IPS-20b (cell line): ENCODE measurements around the gene CST3.

Experiments
- H3K27ac ChIP-seq: one replicate; pipeline ENCODE4 v1.5.1; 2013; ENCODE audit warnings: low read length
- H3K27me3 ChIP-seq: 2 replicates; pipeline ENCODE4 v1.6.1; 2013; ENCODE audit warnings: mild to moderate bottlenecking, low read length, inconsistent platforms; ENCODE audit not compliant: insufficient read depth
- H3K36me3 ChIP-seq: 2 replicates; pipeline ENCODE4 v1.6.1; 2013; ENCODE audit warnings: low read depth, mild to moderate bottlenecking, inconsistent platforms, low read length, moderate library complexity; ENCODE audit not compliant: insufficient read depth
- H3K4me1 ChIP-seq: 2 replicates; pipeline ENCODE4 v1.6.1; 2013; ENCODE audit warnings: mild to moderate bottlenecking, control low read depth, inconsistent platforms, low read length, moderate library complexity; ENCODE audit not compliant: insufficient read depth
- H3K4me3 ChIP-seq: 2 replicates; pipeline ENCODE4 v1.5.1; 2013; ENCODE audit warnings: mild to moderate bottlenecking, low read length, inconsistent platforms
- H3K9ac ChIP-seq: 2 replicates; pipeline ENCODE4 v1.6.1; 2013; ENCODE audit warnings: low read depth, mild to moderate bottlenecking, inconsistent platforms, low read length, moderate library complexity
- H3K9me3 ChIP-seq: 2 replicates; pipeline ENCODE4 v1.6.1; 2013; ENCODE audit warnings: mild to moderate bottlenecking, low read depth, low read length, inconsistent platforms; ENCODE audit not compliant: insufficient read depth

Gene CST3

DNA sequence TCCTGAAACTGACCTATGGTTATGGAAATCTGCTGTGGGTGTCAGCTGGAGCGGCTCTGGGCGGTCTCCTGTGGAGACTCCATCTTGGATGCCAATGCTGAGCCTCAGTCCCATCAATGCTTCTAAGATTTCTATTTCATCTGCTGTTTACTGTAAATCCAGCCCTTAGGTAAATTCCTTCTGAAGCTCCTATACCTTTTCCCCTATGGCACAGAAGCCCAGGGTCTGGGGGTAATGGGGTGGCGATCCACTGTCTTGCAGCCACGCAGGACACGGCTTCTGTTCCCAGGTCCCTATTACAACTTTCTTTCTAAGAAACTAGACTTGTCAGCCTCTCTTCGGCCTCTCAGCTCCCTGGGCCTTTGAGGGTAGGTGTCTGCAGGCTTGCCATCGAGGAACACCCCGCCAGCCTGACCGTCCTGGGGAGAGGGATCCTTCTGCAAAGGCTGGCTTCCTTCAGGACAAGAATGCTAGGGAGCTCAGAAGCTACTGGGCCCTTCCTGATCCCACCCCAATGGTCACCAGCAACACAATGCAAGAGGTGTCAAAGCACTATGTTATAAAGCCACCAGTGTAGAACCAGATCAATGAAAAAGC, 6.4 kb downstream of the CST3 start:
- H3K4me1 ChIP-seq: peaks cover 4% of the 10 kb centered on the region
- no peak overlapping the region for H3K9ac ChIP-seq
- peaks cover 5% of the 10 kb centered on the region for H3K27me3 ChIP-seq
- H3K27ac ChIP-seq: no peak overlapping the region
- no peak overlapping the region for H3K4me3 ChIP-seq
- H3K36me3 ChIP-seq: no peaks in the 10 kb centered on the region
- no peaks in the 10 kb centered on the region for H3K9me3 ChIP-seq

DNA sequence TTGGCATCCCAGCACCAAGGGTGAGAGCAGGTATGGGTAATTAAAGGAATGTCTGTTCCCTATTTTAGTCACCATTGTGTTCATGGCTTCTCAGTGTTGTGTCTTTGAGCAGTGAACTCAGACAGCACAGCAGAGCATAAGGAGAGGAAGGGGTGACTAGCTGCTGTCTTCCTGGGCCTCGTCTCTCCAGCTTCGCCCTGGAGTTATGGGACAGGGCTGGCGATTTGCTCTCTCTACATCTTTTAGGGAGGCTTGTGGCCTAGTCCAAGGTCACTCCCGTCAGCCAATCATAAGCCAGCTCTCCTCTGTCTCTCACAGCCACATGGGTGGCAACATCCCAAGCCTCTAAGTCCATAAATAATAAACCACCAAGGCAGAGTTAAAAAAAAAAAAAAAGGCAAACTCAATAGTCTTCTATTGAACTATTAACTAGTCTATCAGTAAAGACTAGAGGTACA, 7.3 kb downstream of the CST3 start:
- H3K9me3 ChIP-seq: no peaks in the 10 kb centered on the region
- no peak overlapping the region for H3K4me3 ChIP-seq
- H3K27ac ChIP-seq: no peak overlapping the region
- no peaks in the 10 kb centered on the region for H3K36me3 ChIP-seq
- H3K9ac ChIP-seq: no peak overlapping the region
- H3K27me3 ChIP-seq: no peaks in the 10 kb centered on the region
- peaks cover 4% of the 10 kb centered on the region for H3K4me1 ChIP-seq

DNA sequence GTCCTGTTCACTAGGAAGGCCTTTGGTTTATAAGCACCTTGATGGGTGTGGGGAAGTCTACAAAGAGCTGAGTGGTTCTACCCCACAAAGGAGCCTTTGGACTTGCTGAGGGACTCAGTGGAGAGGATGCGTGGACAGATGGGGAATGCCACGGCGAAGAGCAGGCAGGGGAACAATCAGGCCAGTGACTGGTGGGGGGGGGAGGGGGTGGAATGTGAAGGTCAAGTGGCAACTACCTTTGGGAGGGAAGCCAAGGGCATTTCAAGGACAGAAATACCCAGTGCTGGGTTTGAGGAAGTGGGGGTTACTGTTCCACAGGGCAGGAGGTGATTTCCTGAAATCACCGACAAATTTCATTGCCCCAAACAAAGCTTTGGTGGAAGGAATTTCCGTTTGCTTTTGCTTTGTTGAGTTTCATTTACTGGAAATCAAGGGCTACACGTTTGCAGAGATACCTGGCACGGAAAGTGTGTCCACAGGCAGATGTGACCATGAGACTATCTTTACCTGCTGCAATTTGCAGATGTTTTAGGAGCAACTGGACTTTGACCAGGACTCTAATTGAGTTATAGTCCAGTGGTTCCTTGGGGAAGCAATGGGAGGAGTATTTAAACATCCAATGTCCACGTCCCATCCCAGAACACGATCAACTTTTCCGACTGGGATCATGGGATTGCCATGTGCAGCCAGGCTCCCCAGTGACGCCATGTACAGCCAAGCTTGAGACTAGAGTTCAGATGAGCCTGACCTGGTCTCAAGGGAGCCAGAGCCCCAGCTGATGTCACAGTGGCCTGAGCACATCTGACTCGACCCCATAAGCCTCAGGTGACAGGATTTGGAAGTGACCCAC, 8.0 kb downstream of the CST3 start:
- Histone ChIP-seq H3K9ac (no peak overlapping the region), H3K36me3 (no peaks in the 10 kb centered on the region), H3K4me3 (no peak overlapping the region), H3K4me1 (peaks cover 4% of the 10 kb centered on the region), H3K27me3 (no peaks in the 10 kb centered on the region), H3K27ac (no peak overlapping the region), H3K9me3 (no peaks in the 10 kb centered on the region)

DNA sequence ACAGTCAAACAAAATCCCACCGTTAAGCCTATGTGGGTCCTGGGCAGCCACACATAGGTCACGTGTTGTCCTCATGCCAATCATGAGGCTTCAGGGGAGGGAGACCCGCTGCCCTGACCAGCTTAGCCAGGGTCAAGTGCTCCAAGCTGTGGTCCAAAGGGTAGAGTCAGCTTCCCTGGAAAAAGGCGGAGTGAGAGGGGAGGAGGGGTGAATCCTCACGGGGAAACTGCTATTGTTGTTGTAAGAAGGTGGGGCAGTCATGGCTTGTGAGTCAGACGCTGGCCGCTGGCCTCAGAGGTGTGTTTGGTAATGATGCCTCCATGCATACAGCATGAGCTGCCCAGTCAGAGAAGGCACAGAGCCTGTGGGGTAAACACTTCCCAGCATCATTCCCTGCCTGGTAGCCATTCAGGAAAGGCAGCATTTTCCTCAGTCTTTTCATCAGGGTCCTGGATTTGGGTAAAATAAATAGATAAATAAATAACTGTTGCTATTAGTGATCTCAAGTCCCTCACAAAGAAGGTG, 8.7 kb downstream of the CST3 start:
- Histone ChIP-seq H3K9me3 (no peaks in the 10 kb centered on the region), H3K9ac (no peak overlapping the region), H3K27ac (no peak overlapping the region), H3K4me3 (no peak overlapping the region), H3K36me3 (no peaks in the 10 kb centered on the region), H3K4me1 (peaks cover 4% of the 10 kb centered on the region), H3K27me3 (no peaks in the 10 kb centered on the region)

DNA sequence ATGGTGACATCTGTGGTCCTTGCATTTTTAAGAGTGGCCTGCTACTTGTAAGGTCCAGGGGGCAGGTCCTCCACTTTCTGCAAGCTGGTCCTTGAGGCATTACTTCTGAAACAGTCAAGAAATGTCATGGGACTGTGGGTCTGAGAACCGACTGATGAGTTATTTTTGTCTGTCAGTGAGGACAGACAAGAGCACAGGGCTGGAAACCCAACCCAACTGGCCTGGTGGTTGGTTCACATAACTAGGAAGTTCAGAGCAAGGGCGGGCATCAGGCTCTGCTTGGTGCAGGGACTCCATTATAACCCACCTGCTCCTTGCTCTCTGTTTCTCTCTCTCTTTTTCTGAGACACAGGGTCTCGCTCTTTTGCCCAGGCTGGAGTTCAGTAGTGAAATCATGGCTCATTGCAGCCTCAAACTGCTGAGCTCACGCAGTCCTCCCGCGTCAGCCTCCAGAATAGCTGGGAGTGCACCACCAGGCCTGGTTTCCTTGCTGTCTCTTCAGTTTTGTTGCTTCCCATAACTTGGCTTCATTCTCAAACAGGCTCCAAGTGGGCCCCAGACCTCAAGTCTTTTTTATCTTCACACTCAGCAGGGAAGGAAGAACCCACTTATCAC, 9.2 kb downstream of the CST3 start:
- Histone ChIP-seq H3K27ac (no peak overlapping the region), H3K9ac (no peak overlapping the region), H3K36me3 (no peaks in the 10 kb centered on the region), H3K4me3 (no peak overlapping the region), H3K9me3 (no peaks in the 10 kb centered on the region), H3K4me1 (peaks cover 4% of the 10 kb centered on the region), H3K27me3 (no peaks in the 10 kb centered on the region)

DNA sequence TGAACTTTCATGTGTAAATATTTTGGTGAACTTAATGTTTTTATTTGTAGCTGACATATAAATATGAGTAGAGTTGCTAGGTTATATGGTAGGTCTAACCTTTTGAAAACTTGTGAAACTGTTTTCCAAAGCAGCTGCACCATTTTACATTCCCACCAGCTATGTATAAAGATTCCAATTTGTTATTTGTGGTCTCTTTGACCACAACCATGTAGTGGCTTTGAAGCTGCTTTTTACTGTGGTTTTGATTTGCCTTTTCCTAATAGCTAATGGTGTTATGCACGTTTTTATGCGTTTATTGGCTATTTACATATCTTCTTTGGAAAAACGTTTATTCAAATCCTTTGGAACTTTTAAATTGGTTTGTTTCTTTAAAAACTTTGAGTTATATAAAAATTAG, 10.3 kb downstream of the CST3 start:
- Histone ChIP-seq H3K36me3 (no peaks in the 10 kb centered on the region), H3K4me1 (peaks cover 7% of the 10 kb centered on the region), H3K27me3 (no peaks in the 10 kb centered on the region), H3K4me3 (no peak overlapping the region), H3K9me3 (no peaks in the 10 kb centered on the region), H3K27ac (no peak overlapping the region), H3K9ac (no peak overlapping the region)

DNA sequence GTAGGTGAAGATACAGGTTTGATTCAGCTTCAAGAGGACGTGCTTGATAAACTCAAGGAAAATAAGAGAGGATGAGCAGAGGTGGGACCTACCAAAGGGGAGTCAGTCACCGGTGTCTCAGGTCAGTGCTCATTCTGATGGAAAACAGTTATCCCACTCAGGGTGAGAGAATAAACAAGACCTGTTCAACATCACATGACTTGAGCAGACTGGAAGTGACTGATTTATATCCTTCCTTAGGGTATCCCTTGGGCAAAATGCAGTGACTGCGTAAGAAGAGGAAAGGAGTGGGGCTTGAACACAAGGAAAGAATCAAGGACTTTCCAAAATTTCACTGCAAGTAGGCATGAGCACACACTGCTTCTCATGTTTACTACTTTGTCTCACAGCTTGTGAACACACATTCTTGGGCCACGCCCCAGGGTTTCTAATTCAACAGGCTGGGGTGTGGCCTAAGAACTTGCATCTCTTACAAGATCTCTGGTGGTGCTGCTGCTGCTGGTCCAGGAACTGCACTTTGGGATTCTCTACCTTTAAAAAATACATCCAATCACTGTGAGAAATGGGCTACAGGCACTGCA, 11.6 kb downstream of the CST3 start:
- H3K9ac ChIP-seq: no peak overlapping the region
- H3K36me3 ChIP-seq: no peaks in the 10 kb centered on the region
- H3K27me3 ChIP-seq: no peaks in the 10 kb centered on the region
- H3K27ac ChIP-seq: no peak overlapping the region
- no peaks in the 10 kb centered on the region for H3K9me3 ChIP-seq
- peaks cover 7% of the 10 kb centered on the region for H3K4me1 ChIP-seq
- no peak overlapping the region for H3K4me3 ChIP-seq

DNA sequence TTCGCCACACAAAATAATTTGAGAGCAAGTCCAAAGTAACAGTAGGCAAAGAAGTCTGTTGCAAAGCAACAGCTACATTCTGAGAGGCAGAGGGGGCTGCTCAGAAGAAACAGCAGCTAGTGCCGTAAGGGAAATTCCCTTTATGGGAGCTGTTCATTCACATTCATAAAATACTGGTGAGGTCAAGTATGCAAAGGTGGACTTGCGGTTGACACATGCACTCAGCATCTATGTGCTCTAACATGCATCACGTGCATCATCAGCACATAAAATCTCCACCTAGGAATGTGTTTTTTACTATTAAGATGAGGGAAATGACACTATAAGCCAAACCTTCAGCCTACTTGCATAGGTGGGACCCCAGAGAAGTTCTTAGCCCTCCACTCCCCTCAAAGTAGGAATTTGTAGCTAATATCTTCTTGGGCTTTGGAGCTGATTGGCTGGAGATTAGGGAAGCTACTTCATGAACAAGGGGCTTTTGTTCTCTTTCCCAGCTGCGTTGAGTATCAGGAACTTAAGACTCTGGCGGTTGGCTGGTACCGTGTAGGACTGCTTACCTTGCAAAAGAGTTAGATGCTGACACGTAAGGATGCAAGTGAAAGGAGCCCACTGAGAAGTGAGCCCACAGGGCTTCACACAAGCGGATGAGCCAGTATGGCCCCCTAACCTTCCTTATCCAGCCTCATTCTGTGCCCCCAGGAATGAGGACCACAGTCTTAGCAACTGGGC, 12.4 kb downstream of the CST3 start:
- Histone ChIP-seq H3K27ac (no peak overlapping the region), H3K9me3 (no peaks in the 10 kb centered on the region), H3K36me3 (no peaks in the 10 kb centered on the region), H3K27me3 (no peaks in the 10 kb centered on the region), H3K4me3 (no peak overlapping the region), H3K4me1 (peaks cover 11% of the 10 kb centered on the region), H3K9ac (no peak overlapping the region)

DNA sequence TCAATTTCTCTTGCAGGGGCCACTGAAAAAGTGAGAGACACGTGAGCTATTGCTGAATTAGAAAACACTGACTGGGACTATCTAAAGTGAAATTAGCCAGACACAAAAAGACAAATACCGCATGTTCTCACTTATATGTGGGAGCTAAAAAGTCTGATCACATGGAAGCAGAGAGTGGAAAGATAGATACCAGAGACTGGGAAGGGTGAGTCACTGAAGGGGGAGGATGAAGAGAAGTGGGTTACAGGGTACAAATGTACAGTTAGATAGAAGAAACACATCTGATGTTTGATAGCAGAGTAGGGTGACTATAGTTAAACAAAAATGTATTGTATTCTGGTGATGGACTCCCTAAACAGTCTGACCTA, 13.4 kb downstream of the CST3 start:
- Histone ChIP-seq H3K9me3 (no peaks in the 10 kb centered on the region), H3K27me3 (no peaks in the 10 kb centered on the region), H3K4me1 (peaks cover 7% of the 10 kb centered on the region), H3K36me3 (no peaks in the 10 kb centered on the region), H3K9ac (no peak overlapping the region), H3K4me3 (no peak overlapping the region), H3K27ac (no peak overlapping the region)

DNA sequence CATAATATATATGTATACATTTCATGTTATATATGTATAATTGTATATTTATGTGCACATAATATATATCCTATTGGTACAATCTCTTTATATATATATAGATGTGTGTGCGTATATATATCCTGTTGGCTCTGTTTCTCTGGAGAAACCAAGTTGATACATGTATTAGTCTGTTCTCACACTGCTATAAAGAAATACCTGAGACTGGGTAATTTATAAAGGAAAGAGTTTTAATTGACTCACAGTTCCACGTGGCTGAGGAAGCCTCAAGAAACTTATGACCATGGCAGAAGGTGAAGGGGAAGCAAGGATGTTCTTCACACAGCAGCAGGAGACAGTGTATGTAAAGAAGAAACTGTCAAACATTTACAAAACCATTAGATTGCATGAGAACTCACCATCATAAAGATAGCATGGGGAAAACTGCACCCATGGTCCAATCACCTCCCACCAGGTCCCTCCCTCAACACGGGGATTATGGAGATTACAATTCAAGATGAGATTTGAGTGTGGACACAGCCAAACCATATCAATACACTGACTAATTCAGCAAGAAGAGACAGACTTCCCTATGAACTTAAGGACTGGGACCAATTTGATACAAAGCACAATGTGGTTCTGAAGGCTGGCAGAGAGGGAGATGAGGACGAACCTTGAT, 14.0 kb downstream of the CST3 start:
- H3K9ac ChIP-seq: no peak overlapping the region
- peaks cover 7% of the 10 kb centered on the region for H3K4me1 ChIP-seq
- no peaks in the 10 kb centered on the region for H3K27me3 ChIP-seq
- no peak overlapping the region for H3K27ac ChIP-seq
- H3K9me3 ChIP-seq: no peaks in the 10 kb centered on the region
- H3K36me3 ChIP-seq: no peaks in the 10 kb centered on the region
- no peak overlapping the region for H3K4me3 ChIP-seq

DNA sequence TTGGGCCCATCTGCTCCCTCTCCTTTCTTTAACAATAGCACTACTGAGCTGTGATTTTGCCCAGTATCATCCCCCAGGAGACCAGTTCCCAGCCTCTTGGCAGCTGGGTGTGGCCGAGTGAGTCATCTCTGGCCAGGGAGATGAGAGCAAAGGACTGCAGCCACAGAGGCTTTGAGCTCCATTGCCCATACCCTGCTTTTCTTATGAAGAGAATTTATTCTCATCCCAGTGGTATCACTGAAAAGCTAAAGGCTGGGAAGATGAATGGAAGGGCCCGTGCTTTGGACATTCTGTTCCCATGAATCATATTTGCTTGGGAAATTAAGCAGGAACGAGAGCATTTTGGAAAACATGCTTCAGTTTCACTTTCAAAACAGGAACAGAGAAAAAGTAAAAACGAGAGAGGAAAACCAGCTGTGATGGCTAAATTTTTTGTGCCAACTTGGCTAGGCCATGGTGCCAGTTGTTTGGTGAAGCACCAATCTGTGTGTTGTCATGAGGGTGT, 14.9 kb downstream of the CST3 start:
- Histone ChIP-seq H3K4me3 (no peak overlapping the region), H3K27ac (no peak overlapping the region), H3K9ac (no peak overlapping the region), H3K36me3 (no peaks in the 10 kb centered on the region), H3K27me3 (no peaks in the 10 kb centered on the region), H3K9me3 (no peaks in the 10 kb centered on the region), H3K4me1 (peaks cover 7% of the 10 kb centered on the region)
